IMR-90 (cell line): ENCODE results near the gene YAF2. TPM values are rescaled to one million over a fixed set of nuclear protein-coding genes. Genes with fewer than 3 reads are reported as not detected.

Experiments used
- ATAC-seq: fragments of 200-7000 bp; cut with Tn5 transposase; 2 replicates; pipeline ENCODE4 v1.9.1; 2020; ENCODE audit warnings: low read depth, mild to moderate bottlenecking, moderate library complexity
- BruUV-seq: library from RNA; stranded (reverse); fragments of 400-500 nt; replicated peaks from 2 replicates; lab custom pipeline; 2021; lab: Mats Ljungman, UMichigan
- CTCF ChIA-PET: fragments of 300-600 bp; formaldehyde crosslinking; extraction: SDS; loops from one replicate; lab custom pipeline; 2021; ENCODE audit warnings: antibody characterized with exemption; lab: Yijun Ruan, JAX
- POLR2A ChIA-PET: fragments of 300-600 bp; sonication (Branson Sonifier 250); formaldehyde crosslinking; loops from one replicate; lab custom pipeline; 2022; ENCODE audit warnings: antibody characterized with exemption; ENCODE audit not compliant: unreplicated experiment; lab: Charles Lee
- DNase-seq: peaks from one replicate; pipeline ENCODE4 v3.0.0; 2013
- H2AFZ ChIP-seq: replicated peaks from 2 replicates; pipeline ENCODE3; 2013; ENCODE audit warnings: low read length, mild to moderate bottlenecking; ENCODE audit not compliant: poor library complexity
- H2AK5ac ChIP-seq: 2 replicates; pipeline ENCODE4 v1.6.1; 2013; ENCODE audit warnings: low read depth, low read length, inconsistent platforms
- H2AK9ac ChIP-seq: replicated peaks from 2 replicates; pipeline ENCODE3; 2013; ENCODE audit warnings: mild to moderate bottlenecking, low read depth, low read length, moderate library complexity; ENCODE audit not compliant: poor library complexity
- H2BK120ac ChIP-seq: 2 replicates; pipeline ENCODE4 v1.6.1; 2013; ENCODE audit warnings: low read depth, low read length, inconsistent platforms
- H2BK15ac ChIP-seq: 3 replicates; pipeline ENCODE4 v1.6.1; 2013; ENCODE audit warnings: low read depth, low read length, inconsistent platforms
- H2BK20ac ChIP-seq: 2 replicates; pipeline ENCODE4 v1.6.1; 2013; ENCODE audit warnings: low read depth, mild to moderate bottlenecking, inconsistent platforms, low read length, moderate library complexity
- H2BK5ac ChIP-seq: 2 replicates; pipeline ENCODE4 v1.6.1; 2013; ENCODE audit warnings: mild to moderate bottlenecking, low read depth, low read length, inconsistent platforms; ENCODE audit not compliant: poor library complexity, severe bottlenecking
- H3K14ac ChIP-seq: replicated peaks from 2 replicates; pipeline ENCODE4 v1.6.1; 2013; ENCODE audit warnings: low read depth, low read length, inconsistent platforms
- H3K18ac ChIP-seq: 2 replicates; pipeline ENCODE4 v1.6.1; 2013; ENCODE audit warnings: low read depth, low read length, control low read depth
- H3K23ac ChIP-seq: 2 replicates; pipeline ENCODE4 v1.6.1; 2013; ENCODE audit warnings: low read depth, low read length, inconsistent platforms
- H3K27ac ChIP-seq: 2 replicates; pipeline ENCODE4 v1.5.1; 2013; ENCODE audit warnings: mild to moderate bottlenecking, control low read depth, low read length; ENCODE audit not compliant: insufficient read depth
- H3K27me3 ChIP-seq: 2 replicates; pipeline ENCODE4 v1.6.1; 2013; ENCODE audit warnings: low read length; ENCODE audit not compliant: control insufficient read depth, insufficient read depth
- H3K36me3 ChIP-seq: 2 replicates; pipeline ENCODE4 v1.6.1; 2013; ENCODE audit warnings: low read length, mixed read lengths; ENCODE audit not compliant: control insufficient read depth, insufficient read depth
- H3K4ac ChIP-seq: 2 replicates; pipeline ENCODE4 v1.6.1; 2013; ENCODE audit warnings: low read depth, low read length, inconsistent platforms
- H3K4me1 ChIP-seq: 2 replicates; pipeline ENCODE4 v1.6.1; 2013; ENCODE audit warnings: low read length, mixed read lengths; ENCODE audit not compliant: control insufficient read depth, insufficient read depth
- H3K4me2 ChIP-seq: 2 replicates; pipeline ENCODE4 v1.6.1; 2013; ENCODE audit warnings: low read depth, mild to moderate bottlenecking, control low read depth, low read length, moderate library complexity
- H3K4me3 ChIP-seq: 2 replicates; pipeline ENCODE4 v1.5.1; 2013; ENCODE audit warnings: low read depth, mild to moderate bottlenecking, control low read depth, low read length, moderate library complexity; ENCODE audit not compliant: insufficient read depth
- H3K56ac ChIP-seq: 2 replicates; pipeline ENCODE4 v1.6.1; 2013; ENCODE audit warnings: low read length, inconsistent platforms; ENCODE audit not compliant: insufficient read depth; ENCODE audit errors: extremely low read depth
- H3K79me1 ChIP-seq, 2 experiments: 2 replicates each; pipeline ENCODE4 v1.6.1; 2013; ENCODE audit warnings: low read length in 2 of 2, inconsistent platforms in 1 of 2, low read depth in 1 of 2
- H3K9ac ChIP-seq: 2 replicates; pipeline ENCODE4 v1.6.1; 2013; ENCODE audit warnings: low read depth, low read length, control low read depth
- H3K9me1 ChIP-seq: 2 replicates; pipeline ENCODE4 v1.6.1; 2013; ENCODE audit warnings: low read length, inconsistent platforms; ENCODE audit not compliant: insufficient read depth
- H3K9me3 ChIP-seq: 2 replicates; pipeline ENCODE4 v1.6.1; 2013; ENCODE audit warnings: low read length; ENCODE audit not compliant: control insufficient read depth, insufficient read depth
- H4K20me1 ChIP-seq: 2 replicates; pipeline ENCODE4 v1.6.1; 2013; ENCODE audit warnings: low read length, inconsistent platforms; ENCODE audit not compliant: insufficient read depth
- H4K5ac ChIP-seq: 2 replicates; pipeline ENCODE4 v1.6.1; 2013; ENCODE audit warnings: mild to moderate bottlenecking, low read depth, low read length, control low read depth
- H4K8ac ChIP-seq, 2 experiments: 2 replicates each; pipeline ENCODE4 v1.6.1; 2013; ENCODE audit warnings: low read depth in 2 of 2, low read length in 2 of 2, control low read depth in 1 of 2, inconsistent platforms in 1 of 2
- H4K91ac ChIP-seq: 2 replicates; pipeline ENCODE4 v1.6.1; 2013; ENCODE audit warnings: low read depth, low read length, inconsistent platforms; ENCODE audit not compliant: insufficient read depth
- POLR2A ChIP-seq: IDR thresholded peaks from 2 replicates; pipeline ENCODE4 v1.6.1; 2012; ENCODE audit warnings: mild to moderate bottlenecking, low read depth, low read length
- RCOR1 ChIP-seq: IDR thresholded peaks from 2 replicates; pipeline ENCODE4 v1.6.1; 2012; ENCODE audit warnings: mild to moderate bottlenecking, low read length, improper control_type of control experiment; ENCODE audit not compliant: insufficient replicate concordance
- WGBS, 2 experiments: methylation state at CpG; one replicate each; pipeline versions ENCODE4 v1.1.5 to v1.1.7; 2013; ENCODE audit warnings: missing lambda C conversion rate in 2 of 2; ENCODE audit not compliant: insufficient read length in 1 of 2; ENCODE audit errors: extremely low coverage in 2 of 2; 5-methylcytosine and 5-hydroxymethylcytosine counted together
- dilution Hi-C: fragments of 300-500 bp; cut with HindIII; formaldehyde crosslinking; loops from one replicate; pipeline ENCODE4 v1.14.3; 2018; ENCODE audit warnings: low sequenced_read_pairs; ENCODE audit not compliant: unreplicated experiment
- in situ Hi-C: fragments of 300-500 bp; cut with MboI; formaldehyde crosslinking; loops from 3 replicates; pipeline ENCODE4 v1.14.3; 2019; ENCODE audit warnings: low sequenced_read_pairs, inconsistent platforms, mixed read lengths
- intact Hi-C: fragments of 100-400 bp; cut with micrococcal nuclease; formaldehyde crosslinking; loops from 2 replicates; pipeline ENCODE4 v1.10.0; 2022
- polyA plus RNA-seq, 3 experiments: library from polyadenylated mRNA; depleted of rRNA; stranded (reverse); fragments of >200 nt; gene quantifications; 2 replicates each; pipeline ENCODE4 v1.2.3, GENCODE V29; 2012; ENCODE audit warnings: low replicate concordance in 1 of 3
- total RNA-seq: library from RNA; depleted of rRNA; stranded (reverse); fragments of >200 nt; gene quantifications from 2 replicates; pipeline ENCODE4 v1.2.3, GENCODE V29; 2012
- TF ChIP-seq, protein P1 (sequence below): fragments of 150-350 bp; IDR thresholded peaks from 2 replicates; pipeline ENCODE4 v1.6.1; 2017; ENCODE audit warnings: mild to moderate bottlenecking, antibody characterized with exemption, low read length, low read depth

Gene YAF2
- total and polyA plus RNA-seq, 2 of the 4 experiments (the other 2 are of a cell fraction), result 7.9 to 14.2 TPM

DNA sequence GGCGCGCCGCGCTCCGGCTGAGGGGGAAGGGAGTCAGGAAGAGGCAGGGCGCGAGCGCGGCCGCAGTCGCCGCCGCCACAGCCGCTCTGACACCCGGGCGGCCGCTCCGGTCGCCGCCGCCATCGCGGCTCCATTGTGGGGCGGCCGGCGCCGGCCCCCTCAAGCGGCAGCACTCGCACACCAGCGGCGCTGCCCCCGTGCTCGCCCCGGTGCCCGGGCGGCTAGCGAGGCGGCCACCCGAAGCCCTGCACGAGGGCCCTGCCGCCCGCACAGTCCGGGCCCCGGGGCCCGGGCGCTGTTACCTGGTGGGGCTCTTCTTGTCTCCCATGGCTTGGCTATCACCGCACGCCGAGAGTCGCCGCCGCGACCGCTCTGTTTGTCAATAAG, 202 bp downstream of the YAF2 start:
- H2AFZ ChIP-seq, result peak overlapping the region; percentile 82
- peak overlapping the region; percentile 75 for H3K9ac ChIP-seq
- dilution Hi-C loops, result no loop called here
- no peak overlapping the region for H2BK15ac ChIP-seq
- no peak overlapping the region for H3K14ac ChIP-seq
- H3K79me1 ChIP-seq, result peaks cover 19 to 33% of the 10 kb centered on the region in 2 experiments
- H3K4ac ChIP-seq, result no peak overlapping the region
- no peaks in the 10 kb centered on the region; the same call in 1 of the 2 replicates for H3K9me1 ChIP-seq
- H3K36me3 ChIP-seq, result no peaks in the 10 kb centered on the region; the same call in none of the 2 replicates
- in situ Hi-C loops, result loop anchor here (10.0 kb wide), 1 partner anchor 87 kb away; the partner anchor contains the start of genes PPHLN1 and ZCRB1
- peak overlapping the region; percentile 71 for H3K27ac ChIP-seq
- peak overlapping the region; percentile 97 for H3K4me3 ChIP-seq
- H4K20me1 ChIP-seq, result peaks cover 3% of the 10 kb centered on the region; the same call in 1 of the 2 replicates
- intact Hi-C loops, result loop anchor here (2.0 to 5.0 kb wide), 3 partner anchors 89 to 106 kb away; partner anchors contain the start of genes PPHLN1 and ZCRB1
- POLR2A ChIA-PET, result no interaction called here
- H4K5ac ChIP-seq, result no peak overlapping the region
- BruUV-seq, result no TSS peak
- H2AK9ac ChIP-seq, result no peak overlapping the region
- no peak overlapping the region; a peak in 1 of 4 replicates for H4K8ac ChIP-seq
- TF ChIP-seq POLR2A (peak; percentile 54; the same call in 1 of the 2 replicates), RCOR1 (no peak)
- TF ChIP-seq, protein P1, sequence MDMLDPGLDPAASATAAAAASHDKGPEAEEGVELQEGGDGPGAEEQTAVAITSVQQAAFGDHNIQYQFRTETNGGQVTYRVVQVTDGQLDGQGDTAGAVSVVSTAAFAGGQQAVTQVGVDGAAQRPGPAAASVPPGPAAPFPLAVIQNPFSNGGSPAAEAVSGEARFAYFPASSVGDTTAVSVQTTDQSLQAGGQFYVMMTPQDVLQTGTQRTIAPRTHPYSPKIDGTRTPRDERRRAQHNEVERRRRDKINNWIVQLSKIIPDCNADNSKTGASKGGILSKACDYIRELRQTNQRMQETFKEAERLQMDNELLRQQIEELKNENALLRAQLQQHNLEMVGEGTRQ, result no peak
- CTCF ChIA-PET, result no interaction called here
- H3K4me2 ChIP-seq, result no peak overlapping the region
- no peak overlapping the region for H2BK120ac ChIP-seq
- H3K23ac ChIP-seq, result no peak overlapping the region
- no CpG with 5 or more reads among the region's 54 CpGs for WGBS, 2 experiments
- DNase-seq, result no peak
- no peak overlapping the region for H2BK20ac ChIP-seq
- H3K4me1 ChIP-seq, result no peaks in the 10 kb centered on the region
- peak overlapping the region; percentile 49; the same call in 1 of the 2 replicates for H4K91ac ChIP-seq
- H3K18ac ChIP-seq, result no peak overlapping the region
- H3K9me3 ChIP-seq, result no peaks in the 10 kb centered on the region
- no peaks in the 10 kb centered on the region for H3K27me3 ChIP-seq
- ATAC-seq, result peak; percentile 53
- peak overlapping the region; percentile 10; the same call in 1 of the 2 replicates for H3K56ac ChIP-seq
- H2AK5ac ChIP-seq, result no peak overlapping the region
- H2BK5ac ChIP-seq, result peak overlapping the region; percentile 44
